K562 (cell line): ENCODE data around the gene GDF2. TPM values are rescaled to one million over a fixed set of nuclear protein-coding genes. Genes with fewer than 3 reads are reported as not detected.
A peak's percentile ranks its signal among the peaks of the same experiment; 100 is the strongest.

Source experiments
- ATAC-seq: fragments of 200-7000 bp; cut with Tn5 transposase; 3 replicates; pipeline ENCODE4 v1.9.1; 2020; ENCODE audit warnings: moderate library complexity
- BruUV-seq: library from RNA; stranded (reverse); fragments of 400-500 nt; replicated peaks from 2 replicates; lab custom pipeline; 2021; lab: Mats Ljungman, UMichigan
- CTCF ChIA-PET: fragments of 300-600 bp; formaldehyde crosslinking; extraction: SDS; loops from one replicate; lab custom pipeline; 2021; ENCODE audit warnings: low intra/inter-chr PET ratio; lab: Yijun Ruan, JAX
- POLR2A ChIA-PET: fragments of 300-600, 350-650 bp; sonication (Branson Sonifier 250); formaldehyde crosslinking; extraction: SDS; loops from one replicate; lab custom pipeline; 2021; ENCODE audit warnings: antibody characterized with exemption, inconsistent platforms; lab: Yijun Ruan, JAX
- DNase-seq, 4 experiments: peaks; one replicate each; pipeline versions ENCODE4 v3.0.0 to v3.0.0-alpha.2; 2011 to 2018; ENCODE audit warnings: low spot score in 3 of 4, mixed read lengths in 3 of 4; ENCODE audit errors: extremely low read depth in 1 of 4
- FAIRE-seq: peaks from 2 replicates; lab custom pipeline; 2011; peaks lifted over from hg19 to GRCh38; lab: Jason Lieb, UNC
- H2AFZ ChIP-seq: 2 replicates; pipeline ENCODE4 v1.6.0; 2011; ENCODE audit warnings: low read depth, low read length, control low read depth, inconsistent platforms
- H3K27ac ChIP-seq: fragments of 200-600 bp; 3 replicates; pipeline ENCODE4 v1.8.0; 2011; ENCODE audit warnings: low read depth, mild to moderate bottlenecking, control low read depth, inconsistent platforms, low read length, moderate library complexity, mixed read lengths; ENCODE audit errors: extremely low read depth
- H3K27me3 ChIP-seq, 2 experiments: fragments of 300-600 bp in 1 of 2; 2 replicates in 1 of 2; 3 replicates in 1 of 2; pipeline versions ENCODE4 v1.6.0 to v1.8.0; 2011; ENCODE audit warnings: inconsistent platforms in 2 of 2, low read length in 2 of 2, mild to moderate bottlenecking in 1 of 2, mixed read lengths in 1 of 2, moderate library complexity in 1 of 2; ENCODE audit not compliant: control insufficient read depth in 2 of 2, insufficient read depth in 2 of 2
- H3K36me3 ChIP-seq: fragments of 300-600 bp; 3 replicates; pipeline ENCODE4 v1.8.0; 2011; ENCODE audit warnings: mild to moderate bottlenecking, low read length, inconsistent platforms; ENCODE audit not compliant: control insufficient read depth, insufficient read depth
- H3K4me1 ChIP-seq, 2 experiments: fragments of 200-600 bp in 1 of 2; replicated peaks in 1 of 2; 2 replicates in 1 of 2; 3 replicates in 1 of 2; pipeline versions ENCODE4 v1.5.1 to v1.8.0; 2011; ENCODE audit warnings: inconsistent platforms in 2 of 2, low read length in 2 of 2, mild to moderate bottlenecking in 1 of 2, mixed read lengths in 1 of 2, moderate library complexity in 1 of 2; ENCODE audit not compliant: control insufficient read depth in 2 of 2, insufficient read depth in 2 of 2
- H3K4me2 ChIP-seq: 2 replicates; pipeline ENCODE4 v1.6.1; 2011; ENCODE audit warnings: low read length, control low read depth, inconsistent platforms, mixed read lengths; ENCODE audit not compliant: insufficient read depth
- H3K4me3 ChIP-seq: fragments of 200-600 bp; sonication (generic), shearing (Covaris generic); 2 replicates; pipeline ENCODE4 v1.5.1; 2016; ENCODE audit warnings: control low read depth, inconsistent platforms
- H3K79me2 ChIP-seq: fragments of 200-600 bp; 3 replicates; pipeline ENCODE4 v1.8.0; 2011; ENCODE audit warnings: low read length, inconsistent platforms; ENCODE audit not compliant: control insufficient read depth, insufficient read depth
- H3K9ac ChIP-seq, 2 experiments: 2 replicates each; pipeline versions ENCODE4 v1.6.0 to v1.6.1; 2011; ENCODE audit warnings: low read depth in 2 of 2, low read length in 2 of 2, control low read depth in 1 of 2, inconsistent platforms in 1 of 2, mild to moderate bottlenecking in 1 of 2, mixed read lengths in 1 of 2; ENCODE audit not compliant: insufficient read depth in 1 of 2
- H3K9me1 ChIP-seq: one replicate; pipeline ENCODE4 v1.6.0; 2011; ENCODE audit warnings: inconsistent platforms, mild to moderate bottlenecking, low read length, moderate library complexity; ENCODE audit not compliant: control insufficient read depth, insufficient read depth
- H3K9me3 ChIP-seq: replicated peaks from 2 replicates; pipeline ENCODE4 v1.5.1; 2011; ENCODE audit warnings: low read depth, low read length, inconsistent platforms; ENCODE audit not compliant: control insufficient read depth, insufficient read depth
- H4K20me1 ChIP-seq: replicated peaks from 2 replicates; pipeline ENCODE4 v1.6.1; 2011; ENCODE audit warnings: low read length, inconsistent platforms, mixed read lengths; ENCODE audit not compliant: control insufficient read depth, insufficient read depth
- ARID2 ChIP-seq: fragments of 450-650 bp; IDR thresholded peaks from 2 replicates; pipeline ENCODE4 v1.6.1; 2017; ENCODE audit warnings: antibody characterized with exemption, mild to moderate bottlenecking
- ARID3A ChIP-seq: IDR thresholded peaks from 2 replicates; pipeline ENCODE4 v1.6.1; 2012; ENCODE audit warnings: low read depth, low read length, improper control_type of control experiment, borderline replicate concordance
- CBFA2T2 ChIP-seq: fragments of 450-650 bp; conservative IDR thresholded peaks from 2 replicates; pipeline ENCODE4 v1.6.1; 2017; ENCODE audit warnings: mild to moderate bottlenecking
- CREB1 ChIP-seq, 2 experiments: sonication (generic) in 1 of 2; formaldehyde crosslinking in 1 of 2; IDR thresholded peaks; 2 replicates each; pipeline versions ENCODE4 v1.6.1 to v1.8.0; 2012 to 2022; ENCODE audit warnings: inconsistent platforms in 1 of 2, mild to moderate bottlenecking in 1 of 2, missing genetic modification reagents in 1 of 2, moderate library complexity in 1 of 2
- HSF4 ChIP-seq: fragments of 250-450 bp; sonication (Bioruptor Pico); IDR thresholded peaks from 2 replicates; pipeline ENCODE4 v2.1.2; 2022; ENCODE audit warnings: mild to moderate bottlenecking, moderate library complexity, borderline replicate concordance
- IRF9 ChIP-seq: fragments of 450-650 bp; IDR thresholded peaks from 2 replicates; pipeline ENCODE4 v1.6.1; 2016; ENCODE audit warnings: missing biosample characterization, missing genetic modification characterization
- KAT2B ChIP-seq: IDR thresholded peaks from one replicate; pipeline ENCODE4 v1.6.1; 2012; ENCODE audit warnings: low read depth, mild to moderate bottlenecking, control low read depth, inconsistent platforms, low read length, moderate library complexity
- POLR2H ChIP-seq: IDR thresholded peaks from 2 replicates; pipeline ENCODE4 v1.6.1; 2016; ENCODE audit warnings: missing genetic modification characterization, low read depth, mild to moderate bottlenecking, control low read depth, missing compliant biosample characterization, moderate library complexity
- RHOXF2B ChIP-seq: fragments of 250-450 bp; sonication (Bioruptor Pico); conservative IDR thresholded peaks from 2 replicates; pipeline ENCODE4 v1.5.1; 2021
- SFPQ ChIP-seq: fragments of 200-400 bp; formaldehyde crosslinking; IDR thresholded peaks from 2 replicates; pipeline ENCODE4 v1.6.1; 2017; ENCODE audit warnings: mild to moderate bottlenecking, low read depth, low read length, moderate library complexity
- ZC3H4 ChIP-seq: sonication (generic); formaldehyde crosslinking; IDR thresholded peaks from 2 replicates; pipeline ENCODE4 v1.9.0; 2021; ENCODE audit warnings: missing genetic modification reagents, borderline replicate concordance
- ZKSCAN8 ChIP-seq: fragments of 200-800 bp; sonication (Bioruptor generic); IDR thresholded peaks from 2 replicates; pipeline ENCODE4 v1.6.1; 2016; ENCODE audit warnings: missing genetic modification characterization, missing compliant biosample characterization
- ZNF561 ChIP-seq: fragments of 450-650 bp; formaldehyde crosslinking; conservative IDR thresholded peaks from 2 replicates; pipeline ENCODE4 v1.4.0; 2020; ENCODE audit warnings: mild to moderate bottlenecking, moderate library complexity
- ZNF77 ChIP-seq: fragments of 250-450 bp; sonication (Bioruptor Pico); IDR thresholded peaks from 2 replicates; pipeline ENCODE4 v1.5.0; 2020
- ZNF79 ChIP-seq: fragments of 250-450 bp; sonication (Bioruptor Pico); IDR thresholded peaks from 2 replicates; pipeline ENCODE4 v1.4.0; 2020; ENCODE audit warnings: low read depth, mild to moderate bottlenecking, moderate library complexity
- ZZZ3 ChIP-seq: fragments of 450-650 bp; IDR thresholded peaks from 2 replicates; pipeline ENCODE4 v1.6.1; 2016; ENCODE audit warnings: antibody characterized with exemption, mild to moderate bottlenecking, moderate library complexity
- WGBS: fragments of 100-300 bp; shearing (Covaris generic); methylation state at CpG from one replicate; pipeline ENCODE4 v1.1.6; 2016; ENCODE audit warnings: low coverage, mixed read lengths; ENCODE audit not compliant: insufficient coverage; ENCODE audit errors: missing lambda C conversion rate; 5-methylcytosine and 5-hydroxymethylcytosine counted together
- in situ Hi-C: fragments of 300-500 bp; cut with MboI; formaldehyde crosslinking; loops from 4 replicates; pipeline ENCODE4 v1.15.0; 2018; ENCODE audit warnings: inconsistent platforms, mixed read lengths
- intact Hi-C: fragments of 100-400 bp; cut with micrococcal nuclease; formaldehyde crosslinking; loops from 2 replicates; pipeline ENCODE4 v1.14.2; 2022
- polyA plus RNA-seq, 8 experiments: library from polyadenylated mRNA; depleted of rRNA in 4 of 8; stranded (reverse) in 5 of 8; unstranded in 3 of 8; fragments of >200 nt; fragmentation: Nextera tagmentation in 2 of 8; fragmentation: Illumina TruSeq in 1 of 8; extraction: Ambion mirVana in 2 of 8; extraction: Trizol in 1 of 8; gene quantifications; 2 replicates each; pipeline versions ENCODE4 v1.2.1 to v1.2.3, GENCODE V29; 2011 to 2014; ENCODE audit warnings: inconsistent platforms in 1 of 8, missing spikeins in 1 of 8
- total RNA-seq, 7 experiments: library from RNA; depleted of rRNA in 6 of 7; stranded (reverse); fragments of >200 nt in 6 of 7; fragmentation: Illumina TruSeq in 2 of 7; extraction: Trizol in 2 of 7; gene quantifications; 2 replicates each; pipeline versions ENCODE4 v1.2.1 to v1.2.3, GENCODE V29; 2011 to 2021; ENCODE audit warnings: low replicate concordance in 1 of 7

GDF2 gene
- total and polyA plus RNA-seq, 9 of the 15 experiments (the other 6 are each of a cell fraction or from before 2014, with no cell fraction given) = 0.08 to 0.58 (median 0.27) TPM; not detected in 2

GRCh38 chr10:47322300-47323061 lies at the start of gene GDF2 (continued):
- no peak for TF ChIP-seq ARID2

GRCh38 chr10:47276071-47276470 lies 46.2 kb upstream of the GDF2 start:
- peak overlapping the region; percentile 51 for H2AFZ ChIP-seq
- no peak for DNase-seq
- ChIA-PET CTCF (no interaction called here), POLR2A (interaction anchor here (0.9 to 1.4 kb wide), 2 partner anchors 11 to 79 kb away, joined by 4 read pairs; no protein-coding TSS in a partner anchor)
- intact Hi-C loops (no loop called here), in situ Hi-C loops (no loop called here)
- FAIRE-seq = no peak
- no peak for ATAC-seq
- H3K27ac ChIP-seq = no peak overlapping the region
- no peak overlapping the region for H3K9ac ChIP-seq
- H3K4me2 ChIP-seq = no peak overlapping the region
- peaks cover 0 to 5% of the 10 kb centered on the region in 2 experiments; a peak in 2 of 5 replicates for H3K4me1 ChIP-seq
- no peaks in the 10 kb centered on the region for H3K36me3 ChIP-seq
- no peaks in the 10 kb centered on the region for H3K9me3 ChIP-seq
- peaks cover 0 to 27% of the 10 kb centered on the region in 2 experiments; a peak in 2 of 5 replicates for H3K27me3 ChIP-seq
- H3K9me1 ChIP-seq = no peaks in the 10 kb centered on the region
- no peaks in the 10 kb centered on the region for H3K79me2 ChIP-seq
- H3K4me3 ChIP-seq = no peak overlapping the region
- H4K20me1 ChIP-seq = no peaks in the 10 kb centered on the region
- 0% methylated on average over 2 of the region's 2 CpGs for WGBS
- BruUV-seq = no TSS peak
- TF ChIP-seq ZNF561 (CRISPR knock-in tag) = no peak
- TF ChIP-seq CBFA2T2 = no peak
- TF ChIP-seq RHOXF2B (CRISPR knock-in tag) = no peak
- TF ChIP-seq HSF4 = no peak
- no peak for TF ChIP-seq ARID3A
- TF ChIP-seq KAT2B = no peak
- TF ChIP-seq ZNF77 (CRISPR knock-in tag) = no peak
- TF ChIP-seq ZKSCAN8 (CRISPR knock-in tag) = no peak
- no peak for TF ChIP-seq POLR2H (tag)
- no peak for TF ChIP-seq SFPQ
- no peak for TF ChIP-seq CREB1 (IDR thresholded peaks at IDR 0.05)
- TF ChIP-seq CREB1 (CRISPR knock-in tag; IDR thresholded peaks at IDR 0.05) = no peak
- TF ChIP-seq ZZZ3 = no peak
- TF ChIP-seq ZNF79 (CRISPR knock-in tag) = no peak
- no peak for TF ChIP-seq IRF9 (tag)
- no peak for TF ChIP-seq ZC3H4 (CRISPR knock-in tag)
